ENCODE data around the gene RNF151. TPM values are rescaled to one million over a fixed set of nuclear protein-coding genes. Genes with fewer than 3 reads are reported as not detected.
"Not testable (repeated sequence)": the region's sequence is repeated elsewhere in the genome, so short reads cannot be mapped to it uniquely, and the experiment has no call there.

The RNF151 gene, protein sequence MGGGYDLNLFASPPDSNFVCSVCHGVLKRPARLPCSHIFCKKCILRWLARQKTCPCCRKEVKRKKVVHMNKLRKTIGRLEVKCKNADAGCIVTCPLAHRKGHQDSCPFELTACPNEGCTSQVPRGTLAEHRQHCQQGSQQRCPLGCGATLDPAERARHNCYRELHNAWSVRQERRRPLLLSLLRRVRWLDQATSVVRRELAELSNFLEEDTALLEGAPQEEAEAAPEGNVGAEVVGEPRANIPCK
- total RNA-seq, result under 1 TPM in 1 of 8 experiments, not detected in 7; 0.16 TPM

DNA sequence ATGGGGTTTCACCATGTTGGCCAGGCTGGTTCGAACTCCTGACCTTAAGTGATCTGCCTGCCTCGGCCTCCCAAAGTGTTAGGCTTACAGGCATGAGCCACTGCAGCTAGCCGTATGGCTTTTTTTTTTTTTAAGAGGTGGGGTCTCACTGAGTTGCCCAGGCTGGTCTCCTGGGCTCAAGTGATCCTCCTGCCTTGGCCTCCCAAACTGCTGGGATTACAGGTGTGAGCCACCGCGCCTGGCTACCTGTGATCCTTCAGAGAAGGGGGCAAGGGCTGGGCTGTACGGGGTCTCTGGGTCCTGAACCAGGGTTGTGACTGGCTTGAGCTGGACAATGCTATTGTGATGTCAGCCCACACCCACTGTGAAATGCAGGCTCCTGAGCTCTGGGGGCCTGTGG, at the start of gene RNF151:
TSS of gene RNF151 (plus strand) at position 397 of the 400 bp plus-strand sequence. CDS start 26 bp downstream, outside the sequence.
- ATAC-seq (replicated peaks in 6 of 8), result peak in 1 of 8 experiments; percentile 0
- 85 to 100% (median 93%) methylated on average over 1 to 6 of the region's 6 CpGs; no CpG with 5 or more reads in 5 of the 10 experiments for WGBS, 10 experiments
- in situ Hi-C loops (cut with MboI; ENCODE audit: low pct_unique_long_range_greater_than_20kb in 2 of 9, low sequenced_read_pairs in 9 of 9, unreplicated experiment in 9 of 9), result no loop called here
- H3K4me3 ChIP-seq, result peak within 1 kb of the TSS; percentile 69 to 96 (median 89)
- peaks cover 20 to 22% of the 10 kb centered on the region in 2 donors for H3K4me1 ChIP-seq (replicated peaks in 1 of 2)
- no peak within 1 kb of the TSS for H3K27ac ChIP-seq

DNA sequence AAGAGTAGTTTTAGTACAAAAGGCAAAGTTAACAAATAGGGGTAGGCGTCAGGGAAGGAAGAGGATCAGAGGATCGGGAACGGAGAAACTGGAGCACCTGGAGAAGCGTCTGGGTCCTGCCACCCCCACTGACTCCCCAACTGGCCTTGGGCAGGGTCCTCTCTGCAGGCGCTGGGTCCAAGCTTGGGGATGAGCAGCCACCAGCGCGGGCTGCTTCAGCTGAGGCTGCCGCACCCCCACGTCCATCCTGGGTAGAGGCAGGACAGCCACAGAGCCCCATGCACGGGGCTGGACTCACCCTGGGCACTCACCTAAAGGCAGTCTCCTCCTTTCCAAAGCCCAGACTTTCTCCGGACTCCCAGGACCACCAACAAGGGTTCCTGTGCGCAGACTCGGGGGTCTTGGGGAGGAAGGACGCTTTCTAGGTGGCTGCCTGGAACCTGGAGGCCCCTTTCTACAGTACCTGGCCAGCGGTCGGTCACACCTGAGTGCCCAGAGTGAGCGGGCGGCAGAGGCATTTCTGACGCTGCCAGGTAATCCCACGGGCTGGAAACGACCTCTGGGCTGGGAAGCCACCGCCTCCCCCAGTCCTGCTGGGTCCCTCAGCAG, 49.5 kb upstream of the RNF151 start:
- no peak overlapping the region for H3K4me3 ChIP-seq
- H3K4me1 ChIP-seq (replicated peaks in 1 of 2), result peaks cover 3 to 8% of the 10 kb centered on the region in 2 donors
- whole genome bisulfite sequencing, 10 experiments, result 5 to 26% (median 6%) methylated on average over 3 to 8 of the region's 22 CpGs; no CpG with 5 or more reads in 7 of the 10 experiments
- no peak overlapping the region for H3K27ac ChIP-seq
- in situ Hi-C loops (cut with MboI; ENCODE audit: low pct_unique_long_range_greater_than_20kb in 2 of 9, low sequenced_read_pairs in 9 of 9, unreplicated experiment in 9 of 9), result no loop called here
- no peak for ATAC-seq (replicated peaks in 6 of 8)

DNA sequence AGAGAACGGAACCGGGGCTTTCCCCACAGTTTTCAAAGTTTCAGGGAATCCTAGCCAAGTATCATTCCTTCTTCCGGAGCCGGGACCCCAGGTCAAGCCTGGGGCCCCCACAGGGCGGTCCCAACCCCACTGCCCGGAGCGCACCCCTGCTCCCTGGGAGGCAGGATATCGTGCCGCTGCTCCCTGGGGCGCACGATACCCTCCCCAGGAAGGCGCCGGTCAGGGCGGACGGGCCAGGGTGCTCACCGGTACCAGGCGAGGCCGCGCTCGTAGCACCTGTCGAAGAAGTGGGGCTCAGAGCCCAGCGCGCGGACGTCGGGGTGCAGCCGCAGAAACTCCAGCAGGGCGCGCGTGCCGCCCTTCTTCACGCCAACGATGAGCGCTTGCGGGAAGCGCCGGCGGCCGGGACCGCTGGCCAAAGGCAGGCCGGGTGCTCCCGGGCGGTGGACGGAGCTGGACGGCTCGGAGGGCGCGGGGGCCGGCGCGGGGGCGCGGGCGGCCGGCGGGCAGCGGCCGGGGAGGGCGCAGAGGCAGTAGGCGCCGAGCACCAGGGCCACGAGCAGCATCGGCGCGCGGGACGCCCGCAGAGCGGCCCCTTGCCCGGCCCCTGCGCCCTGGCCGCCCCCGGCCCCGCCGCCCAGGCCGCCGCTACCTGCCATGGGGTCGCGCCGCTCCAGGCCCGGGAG, 48.8 kb upstream of the RNF151 start:
- no peak overlapping the region for H3K27ac ChIP-seq
- in situ Hi-C loops (cut with MboI; ENCODE audit: low pct_unique_long_range_greater_than_20kb in 2 of 9, low sequenced_read_pairs in 9 of 9, unreplicated experiment in 9 of 9), result no loop called here

DNA sequence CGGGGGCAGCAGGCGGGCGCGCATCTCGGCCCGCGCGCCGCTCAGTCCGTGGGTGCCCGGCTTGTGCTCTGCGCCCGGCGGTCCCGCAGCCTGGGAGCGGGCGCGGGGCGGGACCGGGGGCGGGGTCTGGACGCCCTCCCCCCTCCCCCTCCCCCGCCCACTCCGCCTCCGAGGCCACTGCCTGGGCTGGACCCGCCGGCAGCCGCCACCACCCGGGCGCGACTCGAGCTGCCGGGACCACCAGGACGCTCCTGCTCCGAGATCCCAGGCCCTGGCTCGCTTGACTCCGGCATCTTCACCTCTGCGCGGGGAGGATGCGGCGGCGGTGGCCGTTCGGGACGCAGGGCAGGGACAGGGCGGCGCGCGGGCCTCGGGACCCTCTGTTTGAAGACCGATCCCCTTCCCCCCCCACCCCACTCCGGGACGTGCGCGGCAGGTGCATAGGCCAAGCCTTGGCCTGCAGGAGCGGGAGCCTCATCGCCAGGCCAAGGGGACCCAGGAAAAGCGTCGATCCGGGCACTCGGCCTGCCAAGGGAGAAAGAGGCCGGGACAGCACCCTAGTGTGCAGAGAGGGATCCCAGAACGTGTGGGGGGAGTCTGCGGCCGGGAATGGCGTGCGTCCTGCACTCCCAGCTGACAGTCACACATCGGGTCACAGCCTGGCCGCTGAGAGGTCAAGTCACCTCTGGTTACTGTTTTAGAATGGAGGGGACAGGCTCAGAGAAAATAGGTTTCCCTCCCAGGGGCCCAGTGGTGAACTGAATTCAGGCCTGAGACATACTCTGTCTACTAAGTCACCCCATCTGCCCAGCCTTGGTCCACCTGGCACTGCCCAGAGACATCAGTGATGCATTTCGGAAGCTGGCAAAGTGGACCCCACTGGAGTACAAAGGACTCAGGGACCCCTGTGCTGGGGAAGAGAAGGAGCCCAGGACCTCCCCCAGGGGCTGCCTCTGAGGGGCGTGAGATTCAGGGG, 48.0 kb upstream of the RNF151 start, which contains the start of gene HS3ST6:
TSS of gene HS3ST6 (minus strand) at position 65 of the 976 bp plus-strand sequence. CDS start 92 bp downstream, outside the sequence.
- peak in 6 of 8 experiments; percentile 51 to 67 (median 62) for ATAC-seq (replicated peaks in 6 of 8)

More for the DNA sequence above, 48.8 kb upstream of the RNF151 start:
- peak in 5 of 8 experiments; percentile 3 to 15 (median 7) for ATAC-seq (replicated peaks in 6 of 8)
- H3K4me1 ChIP-seq (replicated peaks in 1 of 2), result peaks cover 3 to 8% of the 10 kb centered on the region in 2 donors
- 3% methylated on average over 6 of the region's 81 CpGs; no CpG with 5 or more reads in 9 of the 10 experiments for WGBS, 10 experiments
- peak overlapping the region; percentile 11 to 36 (median 28) for H3K4me3 ChIP-seq

DNA sequence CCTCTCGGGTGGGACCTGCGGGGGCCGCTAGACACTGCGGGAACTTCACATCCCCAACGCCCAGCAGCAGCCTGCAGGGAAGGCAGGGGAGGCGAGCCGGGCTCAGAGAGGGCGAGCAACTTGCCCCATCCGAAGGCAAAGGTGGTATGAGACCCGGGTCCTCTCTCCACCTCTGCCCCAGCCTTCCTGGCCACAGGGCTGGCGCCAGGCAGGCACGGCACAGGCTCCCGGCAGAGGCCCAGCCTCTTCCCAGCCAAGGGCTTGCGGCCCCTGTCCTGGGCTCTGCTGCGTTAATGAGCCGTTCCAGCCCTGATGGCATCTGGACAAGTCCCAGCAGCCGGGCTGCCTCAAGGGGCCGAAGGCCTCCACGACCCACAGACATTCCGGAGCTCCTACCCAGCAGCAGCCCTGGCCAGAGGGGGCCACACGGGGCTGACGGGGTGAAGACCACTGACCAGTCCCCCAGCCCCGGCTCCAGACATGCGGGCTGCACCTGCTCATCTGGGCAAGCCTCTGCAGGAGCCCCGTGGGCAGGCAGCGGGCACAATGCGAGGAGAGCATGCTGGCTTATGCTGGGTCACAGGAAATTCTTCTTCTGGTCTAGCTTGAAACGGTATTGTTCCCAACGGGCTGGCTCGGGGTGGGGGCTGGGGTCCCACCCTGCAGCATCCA, 47.2 kb upstream of the RNF151 start:
- WGBS, 10 experiments, result 22 to 35% (median 35%) methylated on average over 4 to 10 of the region's 30 CpGs; no CpG with 5 or more reads in 7 of the 10 experiments
- Histone ChIP-seq H3K27ac (no peak overlapping the region), H3K4me3 (no peak overlapping the region), H3K4me1 (replicated peaks in 1 of 2) (peaks cover 3 to 11% of the 10 kb centered on the region in 2 donors)
- no peak for ATAC-seq (replicated peaks in 6 of 8)
- in situ Hi-C loops (cut with MboI; ENCODE audit: low pct_unique_long_range_greater_than_20kb in 2 of 9, low sequenced_read_pairs in 9 of 9, unreplicated experiment in 9 of 9), result no loop called here

More for the DNA sequence above, 48.0 kb upstream of the RNF151 start, which contains the start of gene HS3ST6:
- no peak within 1 kb of the TSS for H3K27ac ChIP-seq
- peak within 1 kb of the TSS; percentile 11 to 36 (median 28) for H3K4me3 ChIP-seq
- 5 to 14% methylated on average over 4 to 5 of the region's 71 CpGs; no CpG with 5 or more reads in 8 of the 10 experiments for WGBS, 10 experiments
- in situ Hi-C loops (cut with MboI; ENCODE audit: low pct_unique_long_range_greater_than_20kb in 2 of 9, low sequenced_read_pairs in 9 of 9, unreplicated experiment in 9 of 9), result no loop called here
- peaks cover 3 to 8% of the 10 kb centered on the region in 2 donors for H3K4me1 ChIP-seq (replicated peaks in 1 of 2)

DNA sequence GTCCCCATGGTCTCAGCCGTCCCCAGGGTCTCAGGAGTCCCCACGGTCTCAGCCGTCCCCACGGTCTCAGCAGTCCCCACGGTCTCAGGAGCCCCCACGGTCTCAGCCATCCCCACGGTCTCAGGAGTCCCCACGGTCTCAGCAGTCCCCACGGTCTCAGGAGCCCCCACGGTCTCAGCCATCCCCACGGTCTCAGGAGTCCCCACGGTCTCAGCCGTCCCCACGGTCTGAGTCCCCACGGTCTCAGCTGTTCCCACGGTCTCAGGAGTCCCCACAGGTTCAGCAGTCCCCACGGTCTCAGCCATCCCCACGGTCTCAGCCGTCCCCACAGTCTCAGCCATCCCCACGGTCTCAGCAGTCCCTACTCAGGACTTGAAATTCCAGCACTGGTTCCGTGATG, 46.5 kb upstream of the RNF151 start:
- in situ Hi-C loops (cut with MboI; ENCODE audit: low pct_unique_long_range_greater_than_20kb in 2 of 9, low sequenced_read_pairs in 9 of 9, unreplicated experiment in 9 of 9), result loop anchor here in 1 of 9 experiments (10.0 kb wide), 1 partner anchor 55 kb away; no protein-coding TSS in a partner anchor
- not testable (repeated sequence) for H3K27ac ChIP-seq; H3K4me3 ChIP-seq; ATAC-seq (replicated peaks in 6 of 8)
- H3K4me1 ChIP-seq (replicated peaks in 1 of 2), result peaks cover 3 to 11% of the 10 kb centered on the region in 2 donors
- 27% methylated on average over 3 of the region's 21 CpGs; no CpG with 5 or more reads in 9 of the 10 experiments for WGBS, 10 experiments

DNA sequence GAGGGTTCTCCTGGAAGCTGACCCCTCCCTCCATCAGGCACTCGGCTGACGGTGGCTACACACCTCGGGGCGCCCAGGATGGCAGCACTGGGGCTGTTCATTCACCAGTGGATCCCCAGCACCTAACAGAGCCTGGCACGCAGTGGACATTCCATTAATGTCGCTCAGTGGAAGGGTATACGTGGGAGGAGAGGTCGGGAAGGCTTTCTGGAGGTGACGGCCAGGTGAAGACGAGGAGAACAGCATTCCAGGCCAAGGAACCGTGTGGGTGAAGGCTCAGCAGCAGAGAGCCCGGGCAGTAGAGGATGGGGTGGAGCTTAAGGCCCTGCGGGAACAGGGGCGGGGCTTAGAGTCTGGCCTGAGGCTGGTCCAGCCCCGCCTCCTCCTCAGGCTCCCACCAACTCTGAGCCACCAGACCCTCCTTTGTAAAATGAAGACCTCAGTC, 45.9 kb upstream of the RNF151 start:
- no peak overlapping the region for H3K4me3 ChIP-seq
- peaks cover 3 to 11% of the 10 kb centered on the region in 2 donors for H3K4me1 ChIP-seq (replicated peaks in 1 of 2)
- 0 to 29% (median 9%) methylated on average over 2 to 12 of the region's 15 CpGs; no CpG with 5 or more reads in 4 of the 10 experiments for WGBS, 10 experiments
- peak; percentile 4 to 89 (median 86) for ATAC-seq (replicated peaks in 6 of 8)
- no peak overlapping the region for H3K27ac ChIP-seq
- in situ Hi-C loops (cut with MboI; ENCODE audit: low pct_unique_long_range_greater_than_20kb in 2 of 9, low sequenced_read_pairs in 9 of 9, unreplicated experiment in 9 of 9), result loop anchor here in 1 of 9 experiments (10.0 kb wide), 1 partner anchor 56 kb away; no protein-coding TSS in a partner anchor

DNA sequence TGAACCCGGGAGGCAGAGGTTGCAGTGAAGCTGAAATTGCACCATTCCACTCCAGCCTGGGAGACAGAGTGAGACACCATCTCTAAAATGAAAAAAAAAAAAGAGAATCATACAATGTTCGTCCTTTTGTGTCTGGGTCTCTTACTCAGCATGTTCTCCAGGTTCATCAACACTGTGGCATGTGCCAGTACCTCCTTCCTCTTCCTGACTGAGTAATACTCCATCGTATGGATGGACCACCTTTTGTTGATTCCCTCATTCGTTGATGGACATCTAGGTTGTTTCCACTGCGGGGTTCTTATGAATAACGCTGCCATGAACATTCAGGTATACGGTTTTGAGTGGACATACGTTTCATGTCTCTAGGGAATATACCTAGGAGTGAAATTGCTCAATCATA, 44.3 kb upstream of the RNF151 start:
- 33 to 100% (median 78%) methylated on average over 1 to 8 of the region's 8 CpGs; no CpG with 5 or more reads in 2 of the 10 experiments for WGBS, 10 experiments
- in situ Hi-C loops (cut with MboI; ENCODE audit: low pct_unique_long_range_greater_than_20kb in 2 of 9, low sequenced_read_pairs in 9 of 9, unreplicated experiment in 9 of 9), result loop anchor here in 1 of 9 experiments (10.0 kb wide), 1 partner anchor 58 kb away; no protein-coding TSS in a partner anchor
- Histone ChIP-seq H3K4me1 (replicated peaks in 1 of 2) (peaks cover 3 to 17% of the 10 kb centered on the region in 2 donors), H3K4me3 (no peak overlapping the region), H3K27ac (no peak overlapping the region)
- ATAC-seq (replicated peaks in 6 of 8), result no peak

DNA sequence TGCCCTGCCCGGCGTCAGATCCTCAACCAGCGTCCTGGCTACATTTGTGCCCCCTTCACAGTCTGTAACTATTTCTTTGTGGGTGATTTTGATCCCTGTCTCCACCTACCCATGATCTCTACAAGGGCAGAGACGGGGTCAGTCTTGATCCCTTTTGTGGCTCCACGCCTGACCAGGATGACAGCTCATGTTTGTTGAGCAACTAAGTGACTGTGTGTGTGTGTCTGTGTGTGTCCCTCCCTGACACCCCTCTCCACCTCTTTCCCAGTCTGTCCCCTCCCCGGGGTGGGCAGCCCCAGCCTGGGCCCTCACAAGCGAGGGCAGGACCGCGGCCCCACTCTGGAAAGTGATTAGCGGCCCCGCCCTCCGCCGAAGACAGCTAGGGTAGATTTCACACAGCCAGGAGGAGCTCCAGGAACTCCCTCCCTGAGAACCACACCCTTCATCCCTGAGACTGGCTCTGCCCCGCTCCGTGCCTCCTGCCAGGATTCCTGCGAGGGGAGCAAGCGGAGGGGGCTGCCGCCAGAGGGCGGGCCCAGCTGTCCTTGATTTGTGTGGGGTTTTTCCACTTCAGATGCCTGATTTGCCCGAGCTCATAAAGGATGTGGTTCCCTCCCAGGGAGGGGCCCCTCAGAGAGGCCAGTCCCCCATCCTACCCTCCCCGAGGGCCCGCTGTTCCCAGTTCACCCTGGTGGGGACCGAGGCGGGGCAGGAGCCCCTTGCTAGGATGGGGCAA, 43.2 kb upstream of the RNF151 start:
- Histone ChIP-seq H3K27ac (no peak overlapping the region), H3K4me3 (no peak overlapping the region), H3K4me1 (replicated peaks in 1 of 2) (peaks cover 3 to 15% of the 10 kb centered on the region in 2 donors)
- peak; percentile 55 to 97 (median 74) for ATAC-seq (replicated peaks in 6 of 8)
- in situ Hi-C loops (cut with MboI; ENCODE audit: low pct_unique_long_range_greater_than_20kb in 2 of 9, low sequenced_read_pairs in 9 of 9, unreplicated experiment in 9 of 9), result loop anchor here in 1 of 9 experiments (10.0 kb wide), 1 partner anchor 59 kb away; no protein-coding TSS in a partner anchor
- WGBS, 10 experiments, result 0% methylated on average over 2 of the region's 24 CpGs; no CpG with 5 or more reads in 9 of the 10 experiments

DNA sequence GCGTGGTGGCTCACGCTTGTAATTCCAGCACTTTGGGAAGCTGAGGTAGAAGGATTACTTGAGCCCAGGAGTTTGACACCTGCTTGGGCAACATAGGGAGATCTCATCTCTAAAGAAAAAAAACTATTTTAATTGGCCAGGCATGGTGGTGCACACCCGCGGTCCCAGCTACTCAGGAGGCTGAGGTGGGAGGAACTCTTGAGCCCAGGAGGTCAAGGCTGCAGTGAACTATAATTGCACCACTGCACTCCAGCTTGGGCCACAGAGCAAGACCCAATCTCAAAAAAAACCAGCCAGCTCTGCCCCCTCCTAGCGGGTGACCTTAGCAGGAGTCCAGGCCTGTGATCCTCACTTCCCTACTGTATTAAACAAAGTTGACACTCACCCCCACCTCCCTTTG, 42.6 kb upstream of the RNF151 start:
- ATAC-seq (replicated peaks in 6 of 8), result no peak
- WGBS, 10 experiments, result 20 to 100% (median 92%) methylated on average over 1 to 5 of the region's 5 CpGs; no CpG with 5 or more reads in 5 of the 10 experiments
- in situ Hi-C loops (cut with MboI; ENCODE audit: low pct_unique_long_range_greater_than_20kb in 2 of 9, low sequenced_read_pairs in 9 of 9, unreplicated experiment in 9 of 9), result loop anchor here in 1 of 9 experiments (10.0 kb wide), 1 partner anchor 59 kb away; no protein-coding TSS in a partner anchor

More for the DNA sequence above, 42.6 kb upstream of the RNF151 start:
- H3K27ac ChIP-seq, result no peak overlapping the region
- peaks cover 1 to 15% of the 10 kb centered on the region in 2 donors for H3K4me1 ChIP-seq (replicated peaks in 1 of 2)
- no peak overlapping the region for H3K4me3 ChIP-seq

Measured in motor neuron (in vitro differentiated cells).